SK-N-SH treated with all-trans-retinoic acid at 6 μM for 48 hours (cell line): Measurements from ENCODE around the gene CTDSP1.

Experiments
- ATAC-seq: fragments of 200-7000 bp; cut with Tn5 transposase; 3 replicates; pipeline ENCODE4 v1.9.1; 2020; ENCODE audit warnings: mild to moderate bottlenecking, moderate library complexity
- ARNTL ChIP-seq: fragments of 450-650 bp; formaldehyde crosslinking; IDR thresholded peaks from 2 replicates; pipeline ENCODE4 v1.5.0; 2020; ENCODE audit warnings: low read depth, mild to moderate bottlenecking, moderate library complexity, borderline replicate concordance
- BACH2 ChIP-seq: fragments of 250-450 bp; sonication (Bioruptor Pico); IDR thresholded peaks from 2 replicates; pipeline ENCODE4 v1.9.0; 2021; ENCODE audit warnings: mild to moderate bottlenecking, borderline replicate concordance
- CSDC2 ChIP-seq: fragments of 250-450 bp; sonication (Bioruptor Pico); IDR thresholded peaks from 2 replicates; pipeline ENCODE4 v1.5.0; 2020; ENCODE audit warnings: mild to moderate bottlenecking, moderate library complexity
- CSRNP3 ChIP-seq: fragments of 250-450 bp; sonication (Bioruptor Pico); IDR thresholded peaks from 2 replicates; pipeline ENCODE4 v1.5.1; 2021; ENCODE audit warnings: mild to moderate bottlenecking, moderate library complexity
- ESRRG ChIP-seq: fragments of 250-450 bp; sonication (Bioruptor Pico); IDR thresholded peaks from 2 replicates; pipeline ENCODE4 v1.6.1; 2021; ENCODE audit warnings: mild to moderate bottlenecking
- OSR1 ChIP-seq: fragments of 250-450 bp; sonication (Bioruptor Pico); IDR thresholded peaks from 2 replicates; pipeline ENCODE4 v1.8.0; 2022; ENCODE audit warnings: moderate library complexity, mild to moderate bottlenecking, inconsistent platforms
- PPARA ChIP-seq: fragments of 250-450 bp; sonication (Bioruptor Pico); IDR thresholded peaks from 2 replicates; pipeline ENCODE4 v1.5.0; 2020; ENCODE audit warnings: mild to moderate bottlenecking, borderline replicate concordance
- RARB ChIP-seq: fragments of 250-450 bp; sonication (Bioruptor Pico); IDR thresholded peaks from 2 replicates; pipeline ENCODE4 v1.8.0; 2021; ENCODE audit warnings: mild to moderate bottlenecking, moderate library complexity
- SNAI2 ChIP-seq: fragments of 250-450 bp; sonication (Bioruptor Pico); IDR thresholded peaks from 2 replicates; pipeline ENCODE4 v1.5.0; 2020; ENCODE audit warnings: mild to moderate bottlenecking, moderate library complexity
- TCF4 ChIP-seq: fragments of 250-450 bp; sonication (Bioruptor Pico); IDR thresholded peaks from 2 replicates; pipeline ENCODE4 v1.8.0; 2021; ENCODE audit warnings: mild to moderate bottlenecking, moderate library complexity, borderline replicate concordance
- TOX ChIP-seq: fragments of 250-450 bp; sonication (Bioruptor Pico); IDR thresholded peaks from 2 replicates; pipeline ENCODE4 v1.8.0; 2021; ENCODE audit warnings: mild to moderate bottlenecking, moderate library complexity, borderline replicate concordance
- ZC3H10 ChIP-seq: fragments of 250-450 bp; sonication (Bioruptor Pico); IDR thresholded peaks from 2 replicates; pipeline ENCODE4 v1.5.1; 2021; ENCODE audit warnings: mild to moderate bottlenecking, moderate library complexity
- ZFP3 ChIP-seq: fragments of 250-450 bp; sonication (Bioruptor Pico); IDR thresholded peaks from 2 replicates; pipeline ENCODE4 v1.5.0; 2020; ENCODE audit warnings: mild to moderate bottlenecking, moderate library complexity
- ZFP30 ChIP-seq: fragments of 450-650 bp; formaldehyde crosslinking; IDR thresholded peaks from 2 replicates; pipeline ENCODE4 v1.5.0; 2022; ENCODE audit warnings: mild to moderate bottlenecking, moderate library complexity
- ZNF565 ChIP-seq: fragments of 450-650 bp; formaldehyde crosslinking; conservative IDR thresholded peaks from 2 replicates; pipeline ENCODE4 v1.5.0; 2020; ENCODE audit warnings: low read depth, mild to moderate bottlenecking, moderate library complexity
- ZNF70 ChIP-seq: fragments of 450-650 bp; formaldehyde crosslinking; IDR thresholded peaks from 2 replicates; pipeline ENCODE4 v1.5.0; 2020; ENCODE audit warnings: mild to moderate bottlenecking, moderate library complexity
- ZNF8 ChIP-seq: fragments of 450-650 bp; formaldehyde crosslinking; IDR thresholded peaks from 2 replicates; pipeline ENCODE4 v1.5.0; 2020; ENCODE audit warnings: mild to moderate bottlenecking, moderate library complexity
- TF ChIP-seq, protein P1 (sequence below): fragments of 250-450 bp; sonication (Bioruptor Pico); IDR thresholded peaks from 2 replicates; pipeline ENCODE4 v1.5.0; 2020; ENCODE audit warnings: mild to moderate bottlenecking, moderate library complexity
- TF ChIP-seq, protein P2 (sequence below): fragments of 250-450 bp; sonication (Bioruptor Pico); IDR thresholded peaks from 2 replicates; pipeline ENCODE4 v1.5.1; 2020; ENCODE audit warnings: low read depth, mild to moderate bottlenecking, moderate library complexity
- TF ChIP-seq, protein P3 (sequence below): fragments of 250-450 bp; sonication (Bioruptor Pico); IDR thresholded peaks from 2 replicates; pipeline ENCODE4 v1.8.0; 2020; ENCODE audit warnings: mild to moderate bottlenecking, moderate library complexity, borderline replicate concordance

The CTDSP1 gene

DNA sequence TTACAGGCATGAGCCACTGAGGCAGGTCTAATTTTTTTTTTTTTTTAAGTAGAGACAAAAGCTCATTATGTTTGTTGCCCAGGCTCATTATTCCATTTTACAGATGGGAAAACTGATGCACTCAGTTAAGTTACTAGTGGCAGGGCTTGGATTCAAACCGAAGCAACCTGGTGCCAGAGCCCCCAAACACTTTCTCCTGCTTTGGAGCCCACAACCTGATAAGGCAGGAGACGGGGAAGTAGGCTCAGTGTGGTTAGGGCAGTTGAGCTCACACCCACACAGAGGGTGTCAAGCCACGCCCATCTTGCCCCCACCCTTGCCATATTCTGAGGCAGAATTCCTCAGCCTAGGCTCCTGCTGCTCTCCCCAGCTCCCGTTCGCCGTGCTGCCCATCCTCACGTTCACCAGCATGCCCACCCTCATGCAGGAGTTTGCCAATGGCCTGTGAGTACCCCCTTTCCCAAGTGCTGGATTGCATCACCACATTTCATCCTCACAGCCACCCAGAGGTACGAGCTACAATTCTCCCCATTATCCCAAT is 5.8 kb upstream of the CTDSP1 start:
- no peak for ATAC-seq
- TF ChIP-seq ZNF70 (CRISPR knock-in tag) (no peak), ARNTL (CRISPR knock-in tag) (no peak)
- TF ChIP-seq, protein P1, sequence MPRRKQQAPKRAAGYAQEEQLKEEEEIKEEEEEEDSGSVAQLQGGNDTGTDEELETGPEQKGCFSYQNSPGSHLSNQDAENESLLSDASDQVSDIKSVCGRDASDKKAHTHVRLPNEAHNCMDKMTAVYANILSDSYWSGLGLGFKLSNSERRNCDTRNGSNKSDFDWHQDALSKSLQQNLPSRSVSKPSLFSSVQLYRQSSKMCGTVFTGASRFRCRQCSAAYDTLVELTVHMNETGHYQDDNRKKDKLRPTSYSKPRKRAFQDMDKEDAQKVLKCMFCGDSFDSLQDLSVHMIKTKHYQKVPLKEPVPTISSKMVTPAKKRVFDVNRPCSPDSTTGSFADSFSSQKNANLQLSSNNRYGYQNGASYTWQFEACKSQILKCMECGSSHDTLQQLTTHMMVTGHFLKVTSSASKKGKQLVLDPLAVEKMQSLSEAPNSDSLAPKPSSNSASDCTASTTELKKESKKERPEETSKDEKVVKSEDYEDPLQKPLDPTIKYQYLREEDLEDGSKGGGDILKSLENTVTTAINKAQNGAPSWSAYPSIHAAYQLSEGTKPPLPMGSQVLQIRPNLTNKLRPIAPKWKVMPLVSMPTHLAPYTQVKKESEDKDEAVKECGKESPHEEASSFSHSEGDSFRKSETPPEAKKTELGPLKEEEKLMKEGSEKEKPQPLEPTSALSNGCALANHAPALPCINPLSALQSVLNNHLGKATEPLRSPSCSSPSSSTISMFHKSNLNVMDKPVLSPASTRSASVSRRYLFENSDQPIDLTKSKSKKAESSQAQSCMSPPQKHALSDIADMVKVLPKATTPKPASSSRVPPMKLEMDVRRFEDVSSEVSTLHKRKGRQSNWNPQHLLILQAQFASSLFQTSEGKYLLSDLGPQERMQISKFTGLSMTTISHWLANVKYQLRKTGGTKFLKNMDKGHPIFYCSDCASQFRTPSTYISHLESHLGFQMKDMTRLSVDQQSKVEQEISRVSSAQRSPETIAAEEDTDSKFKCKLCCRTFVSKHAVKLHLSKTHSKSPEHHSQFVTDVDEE (CRISPR knock-in tag): no peak
- TF ChIP-seq, all 23 proteins: peak for 0

GRCh38 chr2:218394298-218395089 is 5.2 kb upstream of the CTDSP1 start:
- no peak for TF ChIP-seq BACH2 (CRISPR knock-in tag)
- TF ChIP-seq OSR1: no peak
- TF ChIP-seq PPARA (CRISPR knock-in tag): no peak
- TF ChIP-seq ZNF565 (CRISPR knock-in tag): no peak
- TF ChIP-seq, protein P2, sequence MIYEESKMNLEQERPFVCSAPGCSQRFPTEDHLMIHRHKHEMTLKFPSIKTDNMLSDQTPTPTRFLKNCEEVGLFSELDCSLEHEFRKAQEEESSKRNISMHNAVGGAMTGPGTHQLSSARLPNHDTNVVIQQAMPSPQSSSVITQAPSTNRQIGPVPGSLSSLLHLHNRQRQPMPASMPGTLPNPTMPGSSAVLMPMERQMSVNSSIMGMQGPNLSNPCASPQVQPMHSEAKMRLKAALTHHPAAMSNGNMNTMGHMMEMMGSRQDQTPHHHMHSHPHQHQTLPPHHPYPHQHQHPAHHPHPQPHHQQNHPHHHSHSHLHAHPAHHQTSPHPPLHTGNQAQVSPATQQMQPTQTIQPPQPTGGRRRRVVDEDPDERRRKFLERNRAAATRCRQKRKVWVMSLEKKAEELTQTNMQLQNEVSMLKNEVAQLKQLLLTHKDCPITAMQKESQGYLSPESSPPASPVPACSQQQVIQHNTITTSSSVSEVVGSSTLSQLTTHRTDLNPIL (CRISPR knock-in tag): no peak
- no peak for TF ChIP-seq CSRNP3
- TF ChIP-seq RARB: no peak
- TF ChIP-seq CSDC2: no peak
- no peak for TF ChIP-seq ZFP3 (CRISPR knock-in tag)
- no peak for TF ChIP-seq ZNF70 (CRISPR knock-in tag)
- TF ChIP-seq, all 23 proteins: peak for 0
- ATAC-seq: no peak

GRCh38 chr2:218395090-218395444 is 4.6 kb upstream of the CTDSP1 start:
- no peak for ATAC-seq
- TF ChIP-seq ZNF565 (CRISPR knock-in tag) (no peak), ESRRG (no peak), TOX (no peak), RARB (no peak), ZFP30 (CRISPR knock-in tag) (no peak), ZFP3 (CRISPR knock-in tag) (no peak), SNAI2 (no peak), ZNF8 (CRISPR knock-in tag) (no peak), ARNTL (CRISPR knock-in tag) (no peak), ZC3H10 (CRISPR knock-in tag) (no peak), TCF4 (CRISPR knock-in tag) (no peak)
- TF ChIP-seq, protein P2 (CRISPR knock-in tag): no peak
- TF ChIP-seq, protein P3, sequence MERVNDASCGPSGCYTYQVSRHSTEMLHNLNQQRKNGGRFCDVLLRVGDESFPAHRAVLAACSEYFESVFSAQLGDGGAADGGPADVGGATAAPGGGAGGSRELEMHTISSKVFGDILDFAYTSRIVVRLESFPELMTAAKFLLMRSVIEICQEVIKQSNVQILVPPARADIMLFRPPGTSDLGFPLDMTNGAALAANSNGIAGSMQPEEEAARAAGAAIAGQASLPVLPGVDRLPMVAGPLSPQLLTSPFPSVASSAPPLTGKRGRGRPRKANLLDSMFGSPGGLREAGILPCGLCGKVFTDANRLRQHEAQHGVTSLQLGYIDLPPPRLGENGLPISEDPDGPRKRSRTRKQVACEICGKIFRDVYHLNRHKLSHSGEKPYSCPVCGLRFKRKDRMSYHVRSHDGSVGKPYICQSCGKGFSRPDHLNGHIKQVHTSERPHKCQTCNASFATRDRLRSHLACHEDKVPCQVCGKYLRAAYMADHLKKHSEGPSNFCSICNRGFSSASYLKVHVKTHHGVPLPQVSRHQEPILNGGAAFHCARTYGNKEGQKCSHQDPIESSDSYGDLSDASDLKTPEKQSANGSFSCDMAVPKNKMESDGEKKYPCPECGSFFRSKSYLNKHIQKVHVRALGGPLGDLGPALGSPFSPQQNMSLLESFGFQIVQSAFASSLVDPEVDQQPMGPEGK (CRISPR knock-in tag): no peak
